Activated B cell treated with CpG ODN at 0.5 μM for 24 hours (primary cell): ENCODE data around the gene WDFY4. TPM values are rescaled to one million over a fixed set of nuclear protein-coding genes. Genes with fewer than 3 reads are reported as not detected.

Experiments
- ATAC-seq: fragments of 200-7000 bp; cut with Tn5 transposase; one replicate; pipeline ENCODE4 v1.10.0; 2021; ENCODE audit warnings: low read depth, mild to moderate bottlenecking, moderate library complexity
- CTCF ChIA-PET: fragments of 350-600 bp; sonication (Branson Sonifier 250); formaldehyde crosslinking; loops from one replicate; lab custom pipeline; 2021; ENCODE audit warnings: antibody characterized with exemption; lab: Charles Lee
- POLR2A ChIA-PET: fragments of 350-600 bp; sonication (Branson Sonifier 250); formaldehyde crosslinking; loops from one replicate; lab custom pipeline; 2021; ENCODE audit warnings: antibody characterized with exemption; lab: Charles Lee
- DNase-seq: peaks from one replicate; pipeline ENCODE4 v3.0.0; 2022
- H3K27ac Mint-ChIP-seq: one replicate; pipeline ENCODE4 v1.8.0; 2020; ENCODE audit warnings: mixed read lengths
- H3K27me3 Mint-ChIP-seq: one replicate; pipeline ENCODE4 v1.8.0; 2021; ENCODE audit warnings: mixed read lengths
- H3K36me3 Mint-ChIP-seq: one replicate; pipeline ENCODE4 v1.8.0; 2021; ENCODE audit warnings: low read depth, mixed read lengths
- H3K4me1 Mint-ChIP-seq: one replicate; pipeline ENCODE4 v1.8.0; 2021; ENCODE audit warnings: mixed read lengths
- H3K4me3 Mint-ChIP-seq: one replicate; pipeline ENCODE4 v1.8.0; 2020; ENCODE audit warnings: mild to moderate bottlenecking, mixed read lengths
- H3K9me3 Mint-ChIP-seq: one replicate; pipeline ENCODE4 v1.8.0; 2020; ENCODE audit warnings: mixed read lengths
- intact Hi-C: fragments of 100-400 bp; cut with micrococcal nuclease; formaldehyde crosslinking; loops from one replicate; pipeline ENCODE4 v1.15.1; 2024
- total RNA-seq: library from RNA; stranded (reverse); gene quantifications from 2 replicates; pipeline ENCODE4 v1.2.3, GENCODE V29; 2022
- TF ChIP-seq, protein P1 (sequence below): fragments of 200-600 bp; IDR thresholded peaks from one replicate; pipeline ENCODE4 v1.8.0; 2022; ENCODE audit warnings: antibody characterized with exemption, mild to moderate bottlenecking

The WDFY4 gene
- total RNA-seq, 1 donor from 2014 or later = 488 TPM

DNA sequence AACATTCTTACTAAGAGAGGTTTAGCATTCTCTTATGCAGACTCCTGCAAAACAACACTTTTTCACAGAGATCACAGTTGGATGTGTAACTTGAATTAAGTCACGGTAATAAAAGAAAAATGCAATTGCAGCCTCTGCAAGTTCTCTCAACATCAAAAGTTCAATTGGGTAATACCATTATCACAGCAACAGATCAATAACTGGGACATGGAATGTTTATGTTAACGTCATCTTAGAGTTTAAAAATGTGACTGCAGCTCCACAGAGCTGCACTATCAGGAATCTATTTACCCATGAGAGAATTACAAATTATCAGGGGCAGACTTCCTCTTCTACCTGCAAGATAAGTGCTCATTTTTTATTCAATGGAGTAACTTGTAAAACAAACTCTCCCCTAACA lies 344.0 kb downstream of the WDFY4 start:
- TF ChIP-seq, protein P1, sequence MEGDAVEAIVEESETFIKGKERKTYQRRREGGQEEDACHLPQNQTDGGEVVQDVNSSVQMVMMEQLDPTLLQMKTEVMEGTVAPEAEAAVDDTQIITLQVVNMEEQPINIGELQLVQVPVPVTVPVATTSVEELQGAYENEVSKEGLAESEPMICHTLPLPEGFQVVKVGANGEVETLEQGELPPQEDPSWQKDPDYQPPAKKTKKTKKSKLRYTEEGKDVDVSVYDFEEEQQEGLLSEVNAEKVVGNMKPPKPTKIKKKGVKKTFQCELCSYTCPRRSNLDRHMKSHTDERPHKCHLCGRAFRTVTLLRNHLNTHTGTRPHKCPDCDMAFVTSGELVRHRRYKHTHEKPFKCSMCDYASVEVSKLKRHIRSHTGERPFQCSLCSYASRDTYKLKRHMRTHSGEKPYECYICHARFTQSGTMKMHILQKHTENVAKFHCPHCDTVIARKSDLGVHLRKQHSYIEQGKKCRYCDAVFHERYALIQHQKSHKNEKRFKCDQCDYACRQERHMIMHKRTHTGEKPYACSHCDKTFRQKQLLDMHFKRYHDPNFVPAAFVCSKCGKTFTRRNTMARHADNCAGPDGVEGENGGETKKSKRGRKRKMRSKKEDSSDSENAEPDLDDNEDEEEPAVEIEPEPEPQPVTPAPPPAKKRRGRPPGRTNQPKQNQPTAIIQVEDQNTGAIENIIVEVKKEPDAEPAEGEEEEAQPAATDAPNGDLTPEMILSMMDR = no peak
- Mint-ChIP-seq H3K9me3 (no peaks in the 10 kb centered on the region), H3K4me1 (no peaks in the 10 kb centered on the region), H3K36me3 (no peaks in the 10 kb centered on the region), H3K4me3 (no peak overlapping the region), H3K27ac (no peak overlapping the region), H3K27me3 (peaks cover 2% of the 10 kb centered on the region)
- intact Hi-C loops = no loop called here
- ATAC-seq (no peak), DNase-seq (no peak)
- CTCF ChIA-PET = no interaction called here
- POLR2A ChIA-PET = no interaction called here

DNA sequence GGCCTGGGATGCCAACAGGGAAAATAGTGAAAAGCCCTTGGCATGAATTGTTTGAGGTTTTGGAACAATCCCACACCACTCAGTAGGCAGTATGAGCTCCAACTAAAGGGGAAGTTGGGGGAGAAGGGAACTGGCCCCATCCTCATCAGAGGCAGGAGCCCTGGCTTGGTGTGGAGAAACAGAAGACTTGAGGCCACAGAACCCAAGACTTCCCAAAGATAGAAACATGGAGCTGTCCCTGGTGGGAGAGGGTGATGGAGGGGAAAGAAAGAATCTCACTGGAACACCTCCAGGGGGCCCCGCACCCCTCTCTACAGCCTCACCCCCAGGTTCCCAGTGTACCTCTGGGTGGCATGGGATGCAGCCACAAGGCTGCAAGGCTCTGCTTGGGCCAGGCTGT lies 345.0 kb downstream of the WDFY4 start:
- CTCF ChIA-PET = no interaction called here
- POLR2A ChIA-PET = no interaction called here
- intact Hi-C loops = no loop called here
- Mint-ChIP-seq H3K4me1 (no peaks in the 10 kb centered on the region), H3K4me3 (no peak overlapping the region), H3K27ac (no peak overlapping the region), H3K36me3 (no peaks in the 10 kb centered on the region), H3K9me3 (no peaks in the 10 kb centered on the region), H3K27me3 (peaks cover 2% of the 10 kb centered on the region)
- TF ChIP-seq, protein P1 = no peak
- DNase-seq = no peak
- ATAC-seq = no peak

Other genes starting within 250 kb of the WDFY4 start
- 0.82 and 1.5 TPM in 2 replicates for gene ARHGAP22, start 79.8 kb upstream of the WDFY4 start, total RNA-seq